T-cell (primary cell): ENCODE measurements around the gene TARBP1. TPM values are rescaled to one million over a fixed set of nuclear protein-coding genes. Genes with fewer than 3 reads are reported as not detected.
A peak's percentile ranks its signal among the peaks of the same experiment; 100 is the strongest.

Experiments
- ATAC-seq, 4 experiments: fragments of 200-7000 bp in 3 of 4; fragments of 150-1000 bp in 1 of 4; cut with Tn5 transposase; replicated peaks in 1 of 4; 1 replicate in 3 of 4; 2 replicates in 1 of 4; pipeline ENCODE4 v1.10.0; 2021; ENCODE audit warnings: moderate library complexity in 3 of 4, mild to moderate bottlenecking in 2 of 4, moderate number of reproducible peaks in 1 of 4
- CTCF ChIA-PET, 2 donors: fragments of 300-600 bp; sonication (Branson Sonifier 250); formaldehyde crosslinking; loops; one replicate each; lab custom pipeline; 2022; ENCODE audit warnings: antibody characterized with exemption in 2 of 2; lab: Charles Lee
- POLR2A ChIA-PET, 2 donors: fragments of 300-600 bp; sonication (Branson Sonifier 250); formaldehyde crosslinking; loops; one replicate each; lab custom pipeline; 2022; ENCODE audit warnings: antibody characterized with exemption in 2 of 2; lab: Charles Lee
- DNase-seq, 35 experiments: peaks; one replicate each; pipeline versions ENCODE4 v3.0.0 to v3.0.0-alpha.2; 2013 to 2023
- H3K27ac ChIP-seq: one replicate; pipeline ENCODE4 v1.5.1; 2013; ENCODE audit warnings: low read length
- H3K27me3 ChIP-seq, 2 experiments: replicated peaks in 1 of 2; 1 replicate in 1 of 2; 2 replicates in 1 of 2; pipeline versions ENCODE4 v1.6.1 to v1.7.0; 2013; ENCODE audit warnings: low read length in 1 of 2, mixed read lengths in 1 of 2; ENCODE audit not compliant: control insufficient read depth in 2 of 2, insufficient read depth in 2 of 2; ENCODE audit errors: extremely low read depth in 1 of 2
- H3K36me3 ChIP-seq, 2 donors: 1 replicate in 1 of 2; 2 replicates in 1 of 2; pipeline versions ENCODE4 v1.6.1 to v1.7.0; 2013; ENCODE audit warnings: low read length in 1 of 2; ENCODE audit not compliant: control insufficient read depth in 2 of 2, insufficient read depth in 1 of 2; ENCODE audit errors: extremely low read depth in 1 of 2
- H3K4me1 ChIP-seq, 2 experiments: 1 replicate in 1 of 2; 2 replicates in 1 of 2; pipeline versions ENCODE4 v1.6.1 to v1.7.0; 2013; ENCODE audit warnings: low read length in 2 of 2, mixed read lengths in 1 of 2; ENCODE audit not compliant: insufficient read depth in 2 of 2, control insufficient read depth in 1 of 2; ENCODE audit errors: extremely low read depth in 1 of 2
- H3K4me3 ChIP-seq, 2 donors: 1 replicate in 1 of 2; 2 replicates in 1 of 2; pipeline versions ENCODE4 v1.5.1 to v1.7.0; 2013; ENCODE audit warnings: mild to moderate bottlenecking in 2 of 2, low read length in 1 of 2, moderate library complexity in 1 of 2; ENCODE audit not compliant: control insufficient read depth in 1 of 2; ENCODE audit errors: extremely low read depth in 1 of 2
- H3K9me3 ChIP-seq: 2 replicates; pipeline ENCODE4 v1.7.0; 2013
- H3K27ac Mint-ChIP-seq, 2 donors: one replicate each; pipeline ENCODE4 v1.8.0; 2020 to 2021; ENCODE audit warnings: mild to moderate bottlenecking in 2 of 2, mixed read lengths in 2 of 2
- H3K27me3 Mint-ChIP-seq, 2 donors: one replicate each; pipeline ENCODE4 v1.8.0; 2021 to 2022; ENCODE audit warnings: mixed read lengths in 2 of 2
- H3K36me3 Mint-ChIP-seq: one replicate; pipeline ENCODE4 v1.8.0; 2021; ENCODE audit warnings: mixed read lengths
- H3K4me1 Mint-ChIP-seq, 3 donors: one replicate each; pipeline ENCODE4 v1.8.0; 2020 to 2022; ENCODE audit warnings: mixed read lengths in 3 of 3, mild to moderate bottlenecking in 1 of 3
- H3K4me3 Mint-ChIP-seq, 3 donors: one replicate each; pipeline ENCODE4 v1.8.0; 2020 to 2022; ENCODE audit warnings: mild to moderate bottlenecking in 3 of 3, mixed read lengths in 3 of 3, moderate library complexity in 3 of 3
- H3K9me3 Mint-ChIP-seq, 3 donors: one replicate each; pipeline ENCODE4 v1.8.0; 2020 to 2022; ENCODE audit warnings: mixed read lengths in 3 of 3
- WGBS: methylation state at CpG from one replicate; pipeline ENCODE4 v1.1.5; 2013; ENCODE audit warnings: missing lambda C conversion rate; ENCODE audit not compliant: insufficient coverage; 5-methylcytosine and 5-hydroxymethylcytosine counted together
- total RNA-seq, 35 experiments: library from RNA in 6 of 35; stranded (reverse) in 6 of 35; fragments of 120-200 nt in 1 of 35; gene quantifications; one replicate each; pipeline versions ENCODE4 v1.2.1 to v1.2.4 and lab custom pipeline; 2013 to 2026

Gene TARBP1
- total RNA-seq, 5 donors from 2014 or later (not counting 1 experiment from before 2014, with no cell fraction given) = 33.9 to 60.7 (median 40.6) TPM

GRCh38 chr1:234478152-234478480, 863 bp downstream of the TARBP1 start:
- peaks cover 41 to 48% (median 45%) of the 10 kb centered on the region in 3 donors for H3K4me1 Mint-ChIP-seq
- WGBS = 0% methylated on average over 42 of the region's 43 CpGs
- peaks cover 12 to 29% of the 10 kb centered on the region in 2 experiments for H3K4me1 ChIP-seq

GRCh38 chr1:234477386-234478151, 1.4 kb downstream of the TARBP1 start:
- Histone ChIP-seq H3K36me3 (no peaks in the 10 kb centered on the region), H3K27ac (peak overlapping the region; percentile 79), H3K4me1 (peaks cover 15 to 29% of the 10 kb centered on the region in 2 experiments), H3K27me3 (no peaks in the 10 kb centered on the region), H3K4me3 (peak overlapping the region; percentile 64 to 71), H3K9me3 (no peaks in the 10 kb centered on the region)
- ChIA-PET CTCF (interaction anchor here (0.6 to 1.3 kb wide), 5 partner anchors 10 to 1583 kb away, joined by 3 to 5 read pairs (median 3); no protein-coding TSS in a partner anchor), POLR2A (no interaction called here)
- WGBS = 15% methylated on average over 10 of the region's 15 CpGs
- peaks cover 0 to 8% of the 10 kb centered on the region in 2 donors for H3K27me3 Mint-ChIP-seq
- H3K9me3 Mint-ChIP-seq = no peaks in the 10 kb centered on the region
- DNase-seq (no peak), ATAC-seq (no peak)
- H3K4me3 Mint-ChIP-seq = peak overlapping the region; percentile 80 to 84 (median 83)
- H3K27ac Mint-ChIP-seq = peak overlapping the region; percentile 87 to 93
- H3K4me1 Mint-ChIP-seq = peaks cover 45 to 53% (median 49%) of the 10 kb centered on the region in 3 donors
- H3K36me3 Mint-ChIP-seq = no peaks in the 10 kb centered on the region

More at GRCh38 chr1:234478152-234478480, 863 bp downstream of the TARBP1 start:
- CTCF ChIA-PET = interaction anchor here (0.6 to 1.3 kb wide), 4 partner anchors 9 to 1583 kb away, joined by 3 to 5 read pairs (median 3); no protein-coding TSS in a partner anchor
- DNase-seq = peak; percentile 59 to 84 (median 74)
- Mint-ChIP-seq H3K27ac (peak overlapping the region; percentile 87 to 93), H3K27me3 (peaks cover 0 to 9% of the 10 kb centered on the region in 2 donors), H3K9me3 (no peaks in the 10 kb centered on the region), H3K36me3 (no peaks in the 10 kb centered on the region), H3K4me3 (peak overlapping the region; percentile 80 to 84 (median 83))
- no peaks in the 10 kb centered on the region for H3K36me3 ChIP-seq
- H3K4me3 ChIP-seq = peak overlapping the region; percentile 64 to 71
- POLR2A ChIA-PET = no interaction called here
- H3K27ac ChIP-seq = peak overlapping the region; percentile 79
- ATAC-seq = peak; percentile 78 to 87 (median 86)
- no peaks in the 10 kb centered on the region for H3K27me3 ChIP-seq
- no peaks in the 10 kb centered on the region for H3K9me3 ChIP-seq

- H3K4me1 Mint-ChIP-seq = peaks cover 45 to 53% (median 49%) of the 10 kb centered on the region in 3 donors
- Histone ChIP-seq H3K36me3 (no peaks in the 10 kb centered on the region), H3K9me3 (no peaks in the 10 kb centered on the region), H3K4me3 (no peak overlapping the region), H3K4me1 (peaks cover 15 to 29% of the 10 kb centered on the region in 2 experiments), H3K27me3 (no peaks in the 10 kb centered on the region), H3K27ac (no peak overlapping the region)
- peak overlapping the region; percentile 50 to 80 (median 53) for H3K4me3 Mint-ChIP-seq
- peak overlapping the region in 1 of 2 donors; percentile 27 for H3K27ac Mint-ChIP-seq
- ChIA-PET POLR2A (no interaction called here), CTCF (no interaction called here)
- 58% methylated on average over 3 of the region's 5 CpGs for WGBS
- H3K36me3 Mint-ChIP-seq = peaks cover 3% of the 10 kb centered on the region
- no peak for ATAC-seq
- no peaks in the 10 kb centered on the region for H3K27me3 Mint-ChIP-seq
- no peaks in the 10 kb centered on the region for H3K9me3 Mint-ChIP-seq
- no peak for DNase-seq
These were observed 2.8 kb downstream of the TARBP1 start for GRCh38 chr1:234476172-234476571.

DNA sequence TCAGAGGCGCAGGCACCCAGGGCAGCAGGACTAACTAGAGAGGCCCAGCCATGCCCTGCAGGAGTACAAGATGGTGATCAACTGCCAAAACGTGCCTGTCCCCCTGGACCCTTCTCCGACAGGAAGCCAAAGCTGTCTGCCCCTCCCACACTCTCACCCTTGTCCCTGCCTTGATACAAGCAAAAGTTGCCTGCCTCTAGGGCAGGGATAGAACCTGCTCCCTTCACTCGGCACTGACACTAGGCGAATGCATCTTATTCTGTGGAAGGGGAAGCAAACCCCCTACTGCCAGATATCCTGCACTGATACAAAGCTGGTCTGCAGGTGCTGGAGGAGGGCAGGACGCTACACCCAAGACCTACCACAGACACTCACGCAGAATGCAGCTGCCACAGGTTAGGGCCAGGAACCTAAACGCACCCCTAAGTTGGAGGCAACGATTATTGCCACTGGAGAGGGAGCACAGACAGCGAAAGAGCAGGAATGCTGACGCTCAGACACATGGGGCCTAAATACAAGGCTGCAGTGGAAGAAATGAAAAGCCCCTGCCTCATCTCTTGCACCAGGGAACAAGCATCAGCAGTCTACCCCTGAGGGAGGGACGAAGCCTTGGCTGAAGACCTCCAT, 3.7 kb downstream of the TARBP1 start:
- Mint-ChIP-seq H3K9me3 (no peaks in the 10 kb centered on the region), H3K4me3 (peak overlapping the region in 1 of 3 donors; percentile 80), H3K27ac (no peak overlapping the region), H3K4me1 (peaks cover 45 to 53% (median 49%) of the 10 kb centered on the region in 3 donors), H3K27me3 (no peaks in the 10 kb centered on the region), H3K36me3 (peaks cover 3% of the 10 kb centered on the region)
- DNase-seq = no peak
- Histone ChIP-seq H3K27ac (no peak overlapping the region), H3K9me3 (no peaks in the 10 kb centered on the region), H3K36me3 (peaks cover 0 to 2% of the 10 kb centered on the region in 2 donors), H3K27me3 (no peaks in the 10 kb centered on the region), H3K4me3 (no peak overlapping the region), H3K4me1 (peaks cover 15 to 29% of the 10 kb centered on the region in 2 experiments)
- ChIA-PET CTCF (no interaction called here), POLR2A (interaction anchor here (0.5 to 0.6 kb wide), 2 partner anchors 8 to 283 kb away, joined by 3 to 4 read pairs; no protein-coding TSS in a partner anchor)
- 75% methylated on average over 8 of the region's 12 CpGs for WGBS
- no peak for ATAC-seq

GRCh38 chr1:234474375-234474774, 4.6 kb downstream of the TARBP1 start:
- H3K4me1 ChIP-seq = peaks cover 15 to 27% of the 10 kb centered on the region in 2 experiments
- no peak overlapping the region for H3K4me3 Mint-ChIP-seq
- H3K36me3 ChIP-seq = peaks cover 0 to 2% of the 10 kb centered on the region in 2 donors
- no peak overlapping the region for H3K4me3 ChIP-seq
- POLR2A ChIA-PET = no interaction called here
- CTCF ChIA-PET = no interaction called here
- H3K27ac ChIP-seq = no peak overlapping the region
- no peak overlapping the region for H3K27ac Mint-ChIP-seq
- DNase-seq = no peak
- ATAC-seq = no peak
- H3K27me3 ChIP-seq = no peaks in the 10 kb centered on the region
- 86% methylated on average over 1 of the region's 2 CpGs for WGBS
- no peaks in the 10 kb centered on the region for H3K27me3 Mint-ChIP-seq
- peaks cover 8% of the 10 kb centered on the region for H3K36me3 Mint-ChIP-seq
- H3K9me3 Mint-ChIP-seq = no peaks in the 10 kb centered on the region
- peaks cover 45 to 51% (median 48%) of the 10 kb centered on the region in 3 donors for H3K4me1 Mint-ChIP-seq
- H3K9me3 ChIP-seq = no peaks in the 10 kb centered on the region

- 33% methylated on average over 1 of the region's 3 CpGs for WGBS
- no peak overlapping the region for H3K27ac ChIP-seq
- peaks cover 47 to 50% (median 50%) of the 10 kb centered on the region in 3 donors for H3K4me1 Mint-ChIP-seq
- no peak for ATAC-seq
- no peak overlapping the region for H3K4me3 ChIP-seq
- POLR2A ChIA-PET = no interaction called here
- peaks cover 13% of the 10 kb centered on the region for H3K36me3 Mint-ChIP-seq
- CTCF ChIA-PET = interaction anchor here in 1 of 2 donors (0.6 kb wide), 1 partner anchor 11 kb away, joined by 3 read pairs; no protein-coding TSS in a partner anchor
- no peaks in the 10 kb centered on the region for H3K27me3 ChIP-seq
- H3K27ac Mint-ChIP-seq = peak overlapping the region; percentile 66
- H3K27me3 Mint-ChIP-seq = no peaks in the 10 kb centered on the region
- peaks cover 0 to 2% of the 10 kb centered on the region in 2 donors for H3K36me3 ChIP-seq
- H3K9me3 Mint-ChIP-seq = no peaks in the 10 kb centered on the region
- peaks cover 15 to 23% of the 10 kb centered on the region in 2 experiments for H3K4me1 ChIP-seq
- DNase-seq = no peak
- H3K9me3 ChIP-seq = no peaks in the 10 kb centered on the region
- peak overlapping the region in 1 of 3 donors; percentile 25 for H3K4me3 Mint-ChIP-seq
These were observed 5.9 kb downstream of the TARBP1 start for GRCh38 chr1:234473118-234473517.
